IPS-NIHi11 (cell line): ENCODE measurements around the gene SORBS2.
"Not testable (repeated sequence)": the region's sequence is repeated elsewhere in the genome, so short reads cannot be mapped to it uniquely, and the experiment has no call there.

Experiments
- DNase-seq: peaks from one replicate; pipeline ENCODE4 v3.0.0; 2012; ENCODE audit warnings: mixed read lengths, low spot score

SORBS2 gene

GRCh38 chr4:185585211-185585610, 226.8 kb downstream of the SORBS2 start:
- no peak for DNase-seq

- DNase-seq: no peak
These were observed 228.2 kb downstream of the SORBS2 start for GRCh38 chr4:185583813-185584212.

- no peak for DNase-seq
These were observed 229.2 kb downstream of the SORBS2 start for GRCh38 chr4:185582651-185583400.

GRCh38 chr4:185580699-185581098, 231.3 kb downstream of the SORBS2 start:
- DNase-seq: no peak

DNA sequence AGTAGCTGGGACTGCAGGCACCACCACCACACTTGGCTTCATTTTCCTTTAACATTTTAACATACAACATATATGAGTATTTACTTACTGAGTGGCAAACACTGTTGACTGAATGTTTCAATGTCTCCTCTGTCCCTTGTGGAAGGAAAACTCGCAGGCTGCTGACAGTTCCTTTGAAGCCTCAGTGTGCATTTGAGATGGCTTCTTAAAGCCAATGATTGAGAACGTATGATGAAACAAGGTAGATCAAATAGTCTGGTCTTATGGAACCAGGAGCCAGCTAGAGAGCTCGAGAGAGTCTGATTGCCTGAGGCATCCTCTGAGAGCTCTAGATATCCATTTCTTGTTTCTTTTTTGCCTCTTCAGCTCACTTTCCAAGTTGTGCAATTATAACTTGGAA, 233.7 kb downstream of the SORBS2 start:
- DNase-seq: no peak

DNA sequence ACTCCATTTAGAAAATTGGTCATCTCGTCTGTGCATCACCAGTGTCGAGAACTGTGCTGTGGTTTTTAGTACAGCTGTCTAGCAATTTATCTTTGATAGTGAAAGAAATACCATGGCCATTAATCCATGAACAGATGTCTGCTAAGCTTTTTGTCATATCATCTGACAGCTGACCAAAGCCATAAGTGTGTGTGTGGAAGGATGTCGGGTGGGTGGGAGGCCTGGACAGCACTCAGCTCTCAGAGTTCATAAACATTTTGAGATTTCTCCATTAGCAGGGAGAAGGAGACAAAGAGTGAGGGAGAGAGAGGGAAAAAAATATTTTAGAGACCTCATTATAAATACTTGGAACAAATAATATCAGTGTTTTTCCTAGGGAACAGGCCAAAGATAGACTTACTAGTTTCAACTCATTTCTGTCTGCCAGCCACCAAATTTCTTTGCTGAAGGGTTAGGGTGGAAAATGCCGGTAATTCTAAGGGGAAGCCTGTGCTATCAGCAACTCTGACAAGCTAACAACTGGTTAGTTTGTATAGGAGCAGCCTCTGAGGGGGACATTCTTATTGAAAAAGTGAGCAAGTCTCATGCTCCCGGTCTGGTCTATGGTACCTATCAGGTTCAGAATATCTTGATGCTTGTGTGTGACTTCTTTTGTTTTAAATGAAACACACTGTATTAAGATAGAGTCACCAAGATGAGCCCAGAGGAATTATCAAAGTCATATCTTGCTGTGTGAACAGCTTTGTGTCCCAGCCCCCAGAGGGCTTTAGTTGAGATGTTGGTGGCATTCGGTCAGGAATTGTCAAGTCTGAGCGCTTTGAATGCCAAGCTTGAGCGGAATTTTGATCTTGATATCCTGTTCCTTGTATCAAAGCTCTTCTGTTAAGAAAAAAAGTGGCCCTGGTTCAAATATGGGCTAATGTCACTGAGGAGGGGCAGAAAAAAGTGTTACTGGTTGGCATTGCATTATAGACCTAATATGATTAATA, 234.7 kb downstream of the SORBS2 start:
- DNase-seq: no peak

- DNase-seq: no peak
These were observed 235.6 kb downstream of the SORBS2 start for GRCh38 chr4:185576314-185576961.

DNA sequence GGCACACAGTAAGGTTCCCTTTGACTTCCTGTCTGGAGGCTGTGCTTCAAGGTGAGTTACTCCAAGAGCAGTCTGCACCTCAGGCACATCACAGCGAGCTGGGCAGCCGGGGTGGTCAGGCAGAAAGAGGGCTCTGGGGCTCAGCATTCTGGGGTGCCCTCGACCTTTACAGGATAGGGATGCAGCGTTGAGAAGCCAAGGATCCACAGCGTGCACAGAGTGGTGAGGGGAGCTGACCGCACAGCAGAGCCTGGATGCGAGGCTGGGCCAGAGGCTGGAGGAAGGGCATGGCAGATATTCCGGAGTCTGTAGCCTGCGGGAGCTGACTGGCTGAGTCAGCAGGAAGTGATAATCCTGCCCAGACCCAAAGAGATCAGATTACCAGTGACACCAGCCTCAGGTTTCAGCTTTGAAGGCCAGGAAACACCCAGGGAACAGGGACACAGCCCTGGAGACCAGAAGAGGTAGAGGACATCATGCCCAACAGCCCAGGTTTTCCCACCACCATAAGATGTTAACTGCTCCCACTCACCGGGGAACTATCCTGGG, 238.3 kb downstream of the SORBS2 start:
- DNase-seq: peak; percentile 78

DNA sequence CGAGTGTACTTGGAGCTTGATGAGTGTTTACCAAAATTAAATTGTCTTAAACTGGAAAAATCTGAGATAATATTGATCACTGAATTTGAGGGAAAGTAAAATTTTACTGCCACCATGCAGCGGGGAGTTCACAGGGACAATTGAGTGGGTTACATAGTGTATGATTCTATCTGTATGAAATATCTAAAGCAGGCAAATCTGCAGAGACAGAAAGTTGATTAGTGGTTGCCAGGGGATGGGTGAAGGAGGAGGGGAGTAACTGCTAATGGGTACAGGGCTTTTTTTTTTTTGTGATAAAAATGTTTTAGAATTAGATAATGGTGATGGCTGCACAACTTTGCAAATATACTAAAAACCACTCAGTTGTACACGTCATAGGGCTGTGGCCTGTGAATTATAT, 241.3 kb downstream of the SORBS2 start:
- DNase-seq: no peak

DNA sequence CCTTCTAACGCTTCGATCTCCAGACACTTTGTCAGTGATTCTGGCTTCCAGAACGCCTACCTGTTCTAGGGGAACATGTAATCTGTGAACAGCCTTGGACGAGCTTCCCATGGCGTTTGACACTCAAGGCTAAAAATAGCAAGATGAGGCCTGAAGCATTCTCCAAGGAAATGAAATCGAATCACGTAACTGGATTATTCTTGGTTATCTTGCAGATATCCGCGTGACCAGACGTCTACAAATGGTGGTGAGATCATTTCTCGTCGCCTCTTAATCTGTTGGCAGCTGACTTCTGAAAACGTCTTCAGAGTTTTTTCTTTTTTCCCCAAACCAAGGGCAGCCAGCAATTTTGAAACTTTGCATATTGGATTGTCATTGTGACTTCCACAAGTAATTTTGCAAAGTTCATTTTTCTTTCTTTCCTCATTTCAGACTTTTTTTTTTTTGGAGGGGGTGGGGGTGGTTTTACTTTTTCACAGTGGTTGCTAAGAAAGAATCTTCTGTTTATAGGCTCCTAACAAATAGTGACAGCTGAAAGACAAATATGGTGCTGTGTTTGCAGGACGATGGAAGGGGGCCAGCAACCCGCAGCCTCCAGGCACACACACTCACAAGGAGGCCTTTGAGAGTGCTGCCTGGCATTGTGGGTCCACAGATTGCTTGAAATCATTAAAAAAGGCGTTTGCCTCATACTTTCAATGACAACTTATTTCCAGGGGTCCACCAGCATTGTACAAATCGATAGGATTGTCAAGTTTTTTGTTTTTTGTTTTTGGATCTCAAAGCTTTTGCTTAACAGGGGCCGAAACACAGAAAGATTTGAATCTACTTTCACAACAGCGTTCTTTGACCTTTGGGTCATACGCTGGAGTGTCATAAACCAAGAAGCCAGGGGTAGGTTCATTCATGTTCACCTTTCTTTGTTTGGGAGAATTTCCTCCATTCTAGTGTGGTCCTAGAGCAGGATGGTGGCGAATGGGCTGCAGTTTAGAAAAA, 244.3 kb downstream of the SORBS2 start:
- DNase-seq: no peak

DNA sequence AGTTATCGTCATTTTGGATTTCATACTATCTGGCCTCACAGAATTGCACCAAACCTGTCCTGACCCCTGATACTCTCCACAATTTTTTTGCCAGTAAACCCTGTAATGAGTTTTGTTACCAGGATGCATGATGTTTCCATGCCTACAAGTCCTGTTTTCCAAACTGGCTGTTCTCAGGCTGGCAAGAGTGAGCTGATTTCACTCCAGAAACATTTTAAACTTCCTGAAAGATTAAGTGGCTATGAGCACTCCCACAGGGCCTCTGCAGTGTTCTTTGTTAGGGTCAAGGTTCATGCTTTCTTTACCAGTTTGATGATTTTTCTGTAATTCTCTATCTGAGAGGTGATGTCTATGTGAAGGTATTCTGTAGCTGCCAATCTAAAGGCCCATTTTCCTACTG, 245.0 kb downstream of the SORBS2 start:
- DNase-seq: no peak

DNA sequence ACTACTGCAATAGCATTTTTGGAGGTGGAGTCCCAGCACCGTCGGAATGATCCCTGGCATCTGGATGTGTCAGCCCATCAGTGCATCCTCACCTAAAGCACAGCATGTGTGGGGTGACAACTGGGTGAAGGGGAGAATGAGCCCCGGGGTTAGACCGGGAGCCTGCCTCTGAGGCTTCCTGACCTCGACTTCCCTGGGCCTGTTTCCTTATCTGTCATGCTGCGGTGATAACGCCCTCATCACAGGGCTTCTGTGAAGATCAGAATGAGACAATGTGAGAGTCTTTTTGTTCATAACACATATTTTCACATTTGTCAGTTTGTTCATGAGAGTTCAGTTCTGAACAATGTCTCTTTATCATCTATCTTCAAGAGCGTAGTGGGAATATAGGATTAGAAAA, 245.6 kb downstream of the SORBS2 start:
- DNase-seq: no peak

- DNase-seq: no peak
These were observed 246.3 kb downstream of the SORBS2 start for GRCh38 chr4:185565696-185566095.

GRCh38 chr4:185564349-185564748, 247.6 kb downstream of the SORBS2 start:
- no peak for DNase-seq

DNA sequence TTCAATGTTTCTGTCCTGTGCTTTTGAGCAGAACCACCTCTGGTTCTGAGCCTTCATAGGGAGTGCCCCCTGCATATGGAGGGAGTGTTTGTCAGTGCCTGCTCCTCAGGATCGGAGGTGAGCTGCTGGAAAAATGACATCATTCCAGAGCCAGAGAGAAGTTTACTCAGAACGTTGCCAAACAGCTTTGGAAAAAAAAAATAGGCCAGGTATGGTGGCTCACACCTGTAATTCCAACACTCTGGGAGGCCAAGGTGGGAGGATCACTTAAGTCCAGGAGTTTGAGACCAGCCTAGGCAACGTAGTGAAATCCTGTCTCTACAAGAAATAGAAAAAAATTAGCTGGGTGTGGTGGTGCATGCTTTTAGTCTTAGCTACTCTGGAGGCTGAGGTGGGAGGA, 249.5 kb downstream of the SORBS2 start:
- no peak for DNase-seq

- no peak for DNase-seq
These were observed 251.7 kb downstream of the SORBS2 start for GRCh38 chr4:185560316-185560715.

- DNase-seq: no peak
These were observed 252.1 kb downstream of the SORBS2 start for GRCh38 chr4:185559915-185560281.

DNA sequence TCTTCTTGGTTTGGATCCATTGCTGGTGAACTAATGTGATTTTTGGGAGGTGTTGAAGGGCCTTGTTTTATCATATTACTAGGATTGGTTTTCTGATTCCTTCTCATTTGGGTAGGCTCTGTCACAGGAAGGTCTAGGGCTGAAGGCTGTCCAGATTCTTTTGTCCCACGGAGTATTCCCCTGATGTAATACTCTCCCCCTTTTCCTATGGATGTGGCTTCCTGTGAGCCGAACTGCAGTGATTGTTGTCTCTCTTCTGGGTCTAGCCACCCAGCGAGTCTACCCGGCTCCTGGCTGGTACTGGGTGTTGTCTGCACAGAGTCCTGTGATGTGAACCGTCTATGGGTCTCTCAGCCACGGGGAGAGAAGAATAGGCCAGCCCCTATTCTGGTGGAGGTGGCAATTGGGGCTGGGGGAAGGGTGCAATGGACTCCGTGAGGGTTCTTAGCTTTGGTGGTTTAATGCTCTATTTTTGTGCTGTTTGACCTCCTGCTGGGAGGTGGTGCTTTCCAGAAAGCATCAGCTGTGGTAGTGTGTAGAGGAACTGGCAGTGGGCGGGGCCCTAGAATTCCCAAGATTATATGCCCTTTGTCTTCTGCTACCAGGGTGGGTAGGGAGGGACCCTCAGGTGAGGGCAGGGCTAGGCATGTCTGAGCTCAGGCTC, 252.6 kb downstream of the SORBS2 start:
- DNase-seq: not testable (repeated sequence)

- DNase-seq: no peak
These were observed 257.4 kb downstream of the SORBS2 start for GRCh38 chr4:185554365-185555126.

GRCh38 chr4:185552254-185552653, 259.7 kb downstream of the SORBS2 start:
- DNase-seq: no peak
